GM20431 (cell line): ENCODE data around the gene ASB18.
"Not testable (repeated sequence)": the region's sequence is repeated elsewhere in the genome, so short reads cannot be mapped to it uniquely, and the experiment has no call there.

Experiments
- in situ Hi-C: fragments of 300-500 bp; cut with MseI, MboI; formaldehyde crosslinking; loops from one replicate; pipeline ENCODE4 v1.15.0; 2020; ENCODE audit warnings: low sequenced_read_pairs; ENCODE audit not compliant: unreplicated experiment

The ASB18 gene

GRCh38 chr2:236287656-236288055, 23.4 kb upstream of the ASB18 start:
- in situ Hi-C loops: no loop called here

- in situ Hi-C loops: no loop called here
Observed at GRCh38 chr2:236286873-236287545, 22.8 kb upstream of the ASB18 start.

GRCh38 chr2:236284208-236284607, 20.0 kb upstream of the ASB18 start:
- in situ Hi-C loops: no loop called here

GRCh38 chr2:236282406-236282805, 18.2 kb upstream of the ASB18 start:
- in situ Hi-C loops: no loop called here

GRCh38 chr2:236281423-236281822, 17.2 kb upstream of the ASB18 start:
- in situ Hi-C loops: no loop called here

GRCh38 chr2:236273126-236273525, 8.9 kb upstream of the ASB18 start:
- in situ Hi-C loops: no loop called here

GRCh38 chr2:236271851-236272250, 7.6 kb upstream of the ASB18 start:
- in situ Hi-C loops: no loop called here

GRCh38 chr2:236269876-236270275, 5.7 kb upstream of the ASB18 start:
- in situ Hi-C loops: not testable (repeated sequence)

- in situ Hi-C loops: no loop called here
Observed at GRCh38 chr2:236265675-236266074, 1.5 kb upstream of the ASB18 start.

GRCh38 chr2:236262238-236262637, 2.0 kb downstream of the ASB18 start:
- in situ Hi-C loops: no loop called here

GRCh38 chr2:236261452-236261851, 2.8 kb downstream of the ASB18 start:
- in situ Hi-C loops: no loop called here

- in situ Hi-C loops: no loop called here
Observed at GRCh38 chr2:236259371-236259770, 4.8 kb downstream of the ASB18 start.

- in situ Hi-C loops: no loop called here
Observed at GRCh38 chr2:236257575-236257974, 6.6 kb downstream of the ASB18 start.

- in situ Hi-C loops: no loop called here
Observed at GRCh38 chr2:236257136-236257535, 7.1 kb downstream of the ASB18 start.

- in situ Hi-C loops: no loop called here
Observed at GRCh38 chr2:236256366-236256985, 7.7 kb downstream of the ASB18 start.

GRCh38 chr2:236254674-236255073, 9.5 kb downstream of the ASB18 start:
- in situ Hi-C loops: no loop called here

GRCh38 chr2:236254001-236254400, 10.2 kb downstream of the ASB18 start:
- in situ Hi-C loops: no loop called here

GRCh38 chr2:236252602-236253001, 11.6 kb downstream of the ASB18 start:
- in situ Hi-C loops: no loop called here

- in situ Hi-C loops: no loop called here
Observed at GRCh38 chr2:236250909-236251579, 13.2 kb downstream of the ASB18 start.

GRCh38 chr2:236250286-236250685, 13.9 kb downstream of the ASB18 start:
- in situ Hi-C loops: no loop called here

- in situ Hi-C loops: no loop called here
Observed at GRCh38 chr2:236249066-236249465, 15.1 kb downstream of the ASB18 start.
